SU-DHL-6 (cell line): ENCODE results near the gene ABTB2.

Source experiments
- H2AFZ ChIP-seq: fragments of 200-600 bp; sonication (generic); 2 replicates; pipeline ENCODE4 v1.6.1; 2014; ENCODE audit warnings: low read depth, mild to moderate bottlenecking, moderate library complexity, mixed read lengths, antibody characterized with exemption, low read length; ENCODE audit not compliant: severe bottlenecking
- H3F3A ChIP-seq: fragments of 200-600 bp; shearing (Covaris generic); 2 replicates; pipeline ENCODE4 v1.6.0; 2016; ENCODE audit warnings: antibody characterized with exemption, mild to moderate bottlenecking; ENCODE audit not compliant: insufficient read depth
- H3K27ac ChIP-seq: fragments of 200-600 bp; sonication (generic); 2 replicates; pipeline ENCODE4 v1.5.1; 2016; ENCODE audit warnings: low read depth, mild to moderate bottlenecking, low read length, moderate library complexity, mixed read lengths
- H3K27me3 ChIP-seq: fragments of 200-600 bp; sonication (generic), shearing (Covaris generic); 2 replicates; pipeline ENCODE4 v1.6.0; 2014; ENCODE audit warnings: mild to moderate bottlenecking, low read length
- H3K36me3 ChIP-seq: fragments of 200-600 bp; sonication (generic); 2 replicates; pipeline ENCODE4 v1.6.1; 2014; ENCODE audit warnings: mild to moderate bottlenecking, low read length, mixed read lengths
- H3K4me2 ChIP-seq: fragments of 300-600, 200-600 bp; shearing (Covaris generic), sonication (generic); 2 replicates; pipeline ENCODE4 v1.6.0; 2014; ENCODE audit warnings: low read length, low read depth, mild to moderate bottlenecking; ENCODE audit not compliant: poor library complexity, severe bottlenecking
- H3K4me3 ChIP-seq: fragments of 200-600 bp; sonication (generic); 2 replicates; pipeline ENCODE4 v1.5.1; 2014; ENCODE audit warnings: antibody characterized with exemption, low read length, mild to moderate bottlenecking, mixed read lengths; ENCODE audit not compliant: insufficient read depth, poor library complexity, severe bottlenecking
- H3K79me2 ChIP-seq: fragments of 200-600 bp; sonication (generic); 2 replicates; pipeline ENCODE4 v1.6.1; 2014; ENCODE audit warnings: mild to moderate bottlenecking, low read length, moderate library complexity; ENCODE audit not compliant: insufficient read depth
- H3K9ac ChIP-seq: fragments of 200-600 bp; sonication (generic); 2 replicates; pipeline ENCODE4 v1.7.0; 2014; ENCODE audit warnings: mild to moderate bottlenecking, low read length
- H3K9me2 ChIP-seq: fragments of 200-600 bp; sonication (generic); replicated peaks from 2 replicates; pipeline ENCODE4 v1.6.1; 2014; ENCODE audit warnings: low read length; ENCODE audit not compliant: insufficient read depth
- H3K9me3 ChIP-seq: fragments of 200-600 bp; sonication (generic); 2 replicates; pipeline ENCODE4 v1.6.1; 2014; ENCODE audit warnings: low read length, mixed read lengths; ENCODE audit not compliant: insufficient read depth
- H4K20me1 ChIP-seq: fragments of 200-600 bp; sonication (generic); 2 replicates; pipeline ENCODE4 v1.6.1; 2014; ENCODE audit warnings: low read depth, mild to moderate bottlenecking, antibody characterized with exemption, low read length, moderate library complexity, mixed read lengths
- EZH2phosphoT487 ChIP-seq: fragments of 200-600 bp; sonication (generic), shearing (Covaris generic); conservative IDR thresholded peaks from 2 replicates; pipeline ENCODE4 v1.6.1; 2018; ENCODE audit warnings: mild to moderate bottlenecking, antibody characterized with exemption, low read length, moderate library complexity, mixed read lengths
- TF ChIP-seq, protein P1 (sequence below): fragments of 200-600 bp; sonication (generic); IDR thresholded peaks from one replicate; pipeline ENCODE4 v1.5.1; 2017; ENCODE audit warnings: antibody characterized with exemption, mild to moderate bottlenecking, low read length, moderate library complexity; ENCODE audit not compliant: insufficient read depth, poor library complexity, severe bottlenecking

ABTB2 gene

DNA sequence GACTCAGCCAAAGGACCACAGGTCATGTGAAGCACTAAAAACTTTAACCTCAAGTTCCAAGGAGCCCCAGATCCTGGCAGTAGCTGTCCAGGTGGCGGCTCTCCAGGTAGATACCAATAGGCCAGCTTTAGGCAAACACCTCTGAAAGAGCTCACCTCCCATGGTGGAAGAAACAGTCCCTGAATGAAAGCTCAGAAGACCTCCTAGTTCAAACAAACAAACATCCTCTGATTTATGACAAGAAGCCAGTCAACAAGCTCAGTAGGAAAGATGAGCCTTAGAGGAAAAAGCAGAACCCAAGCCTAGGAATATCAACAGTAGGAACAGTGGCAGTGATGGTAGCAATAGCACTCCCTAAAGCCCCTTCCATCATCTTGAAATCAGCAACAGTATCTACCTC is 17.2 kb downstream of the ABTB2 start:
- Histone ChIP-seq H3K27me3 (no peaks in the 10 kb centered on the region), H3K4me2 (no peak overlapping the region), H3K36me3 (no peaks in the 10 kb centered on the region), H2AFZ (no peak overlapping the region), H3K27ac (no peak overlapping the region), H3K9ac (no peak overlapping the region), H3K4me3 (no peak overlapping the region), H3F3A (no peaks in the 10 kb centered on the region), H3K9me2 (no peaks in the 10 kb centered on the region), H4K20me1 (no peaks in the 10 kb centered on the region), H3K9me3 (no peaks in the 10 kb centered on the region), H3K79me2 (no peaks in the 10 kb centered on the region)
- TF ChIP-seq, protein P1, sequence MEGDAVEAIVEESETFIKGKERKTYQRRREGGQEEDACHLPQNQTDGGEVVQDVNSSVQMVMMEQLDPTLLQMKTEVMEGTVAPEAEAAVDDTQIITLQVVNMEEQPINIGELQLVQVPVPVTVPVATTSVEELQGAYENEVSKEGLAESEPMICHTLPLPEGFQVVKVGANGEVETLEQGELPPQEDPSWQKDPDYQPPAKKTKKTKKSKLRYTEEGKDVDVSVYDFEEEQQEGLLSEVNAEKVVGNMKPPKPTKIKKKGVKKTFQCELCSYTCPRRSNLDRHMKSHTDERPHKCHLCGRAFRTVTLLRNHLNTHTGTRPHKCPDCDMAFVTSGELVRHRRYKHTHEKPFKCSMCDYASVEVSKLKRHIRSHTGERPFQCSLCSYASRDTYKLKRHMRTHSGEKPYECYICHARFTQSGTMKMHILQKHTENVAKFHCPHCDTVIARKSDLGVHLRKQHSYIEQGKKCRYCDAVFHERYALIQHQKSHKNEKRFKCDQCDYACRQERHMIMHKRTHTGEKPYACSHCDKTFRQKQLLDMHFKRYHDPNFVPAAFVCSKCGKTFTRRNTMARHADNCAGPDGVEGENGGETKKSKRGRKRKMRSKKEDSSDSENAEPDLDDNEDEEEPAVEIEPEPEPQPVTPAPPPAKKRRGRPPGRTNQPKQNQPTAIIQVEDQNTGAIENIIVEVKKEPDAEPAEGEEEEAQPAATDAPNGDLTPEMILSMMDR = no peak
- no peak for TF ChIP-seq EZH2phosphoT487

DNA sequence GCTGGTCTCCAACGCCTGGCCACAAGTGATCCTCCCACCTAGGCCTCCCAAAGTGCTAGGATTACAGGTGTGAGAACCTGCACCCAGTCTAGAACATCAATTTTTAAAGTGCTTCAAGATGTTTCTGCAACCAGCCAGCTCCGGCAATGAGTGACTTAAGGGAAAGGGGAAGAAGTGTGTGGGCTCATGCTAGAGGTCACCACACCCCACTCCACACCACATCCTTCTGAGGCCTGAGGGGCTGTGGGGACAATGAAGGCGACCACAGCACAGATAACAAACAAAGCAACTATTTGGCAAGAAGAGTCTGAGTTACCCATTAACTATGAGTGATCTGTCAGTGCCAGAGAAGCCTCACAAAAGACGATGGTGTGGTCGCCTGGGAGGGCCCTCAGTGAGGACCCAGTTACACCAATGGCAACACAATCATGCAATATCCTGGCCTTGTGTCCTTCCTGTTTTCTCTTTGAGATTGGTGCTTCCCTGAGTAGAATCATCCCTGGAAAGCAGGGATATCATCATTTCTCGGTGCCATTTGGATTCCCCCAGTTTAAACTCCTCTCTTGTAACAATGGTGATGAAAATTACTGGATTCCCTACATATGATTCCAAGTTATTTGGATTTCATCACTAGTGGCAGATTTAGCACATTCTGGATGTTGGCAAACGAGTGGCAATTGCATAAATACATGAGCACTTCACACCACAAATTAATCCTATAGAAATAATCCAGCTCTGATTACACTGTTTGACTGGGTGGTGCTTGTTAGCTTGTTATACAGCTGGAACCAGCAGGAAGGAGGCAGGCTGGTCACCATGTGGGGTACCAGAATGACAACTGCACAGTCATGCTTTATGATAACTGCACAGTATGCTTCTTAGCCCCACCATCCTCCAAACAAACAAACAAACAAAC is 18.4 kb downstream of the ABTB2 start:
- Histone ChIP-seq H3K36me3 (no peaks in the 10 kb centered on the region), H3K9me3 (no peaks in the 10 kb centered on the region), H3K27ac (no peak overlapping the region), H4K20me1 (no peaks in the 10 kb centered on the region), H3K27me3 (no peaks in the 10 kb centered on the region), H2AFZ (no peak overlapping the region), H3K4me3 (no peak overlapping the region), H3K9me2 (no peaks in the 10 kb centered on the region), H3K4me2 (no peak overlapping the region), H3F3A (no peaks in the 10 kb centered on the region), H3K79me2 (no peaks in the 10 kb centered on the region), H3K9ac (no peak overlapping the region)
- TF ChIP-seq, protein P1 = no peak
- TF ChIP-seq EZH2phosphoT487 = no peak

DNA sequence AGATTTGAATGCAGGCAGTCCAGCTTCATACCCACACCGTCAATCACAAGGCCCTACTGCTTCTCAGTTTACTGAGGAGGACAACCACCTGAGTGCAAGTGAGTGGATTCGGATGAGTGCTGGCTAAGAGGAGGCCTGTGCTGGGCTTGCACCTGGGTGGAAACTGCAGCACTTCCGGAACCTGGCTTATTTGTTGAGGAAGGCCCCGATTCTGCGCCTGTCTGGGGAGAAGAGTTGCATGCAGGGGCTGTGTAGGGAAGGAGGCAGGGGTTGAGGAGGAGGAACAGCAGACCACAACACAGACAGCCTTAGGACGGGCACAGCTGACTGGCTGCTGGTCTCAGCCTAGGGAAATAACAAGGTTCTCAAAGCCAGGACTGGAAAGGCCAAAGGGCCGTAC is 20.8 kb downstream of the ABTB2 start:
- Histone ChIP-seq H2AFZ (no peak overlapping the region), H3K36me3 (no peaks in the 10 kb centered on the region), H4K20me1 (no peaks in the 10 kb centered on the region), H3K9me2 (no peaks in the 10 kb centered on the region), H3K9me3 (no peaks in the 10 kb centered on the region), H3K4me3 (no peak overlapping the region), H3K4me2 (no peak overlapping the region), H3K9ac (no peak overlapping the region), H3K27me3 (no peaks in the 10 kb centered on the region), H3K79me2 (no peaks in the 10 kb centered on the region), H3F3A (no peaks in the 10 kb centered on the region), H3K27ac (no peak overlapping the region)
- no peak for TF ChIP-seq EZH2phosphoT487
- TF ChIP-seq, protein P1 = no peak
